Retinal pigment epithelial cell (primary cell): ENCODE measurements around the gene EXOSC7.

Experiments used
- DNase-seq: peaks from one replicate; pipeline ENCODE4 v3.0.0-alpha.2; 2010; ENCODE audit warnings: low read depth
- H3K4me3 ChIP-seq: 2 replicates; pipeline ENCODE4 v1.5.1; 2011; ENCODE audit warnings: mild to moderate bottlenecking, low read length, control low read depth, moderate library complexity
- TF ChIP-seq, protein P1 (sequence below): conservative IDR thresholded peaks from 2 replicates; pipeline ENCODE4 v1.5.1; 2011; ENCODE audit warnings: low read depth, low read length, control low read depth, inconsistent platforms

The EXOSC7 gene

DNA sequence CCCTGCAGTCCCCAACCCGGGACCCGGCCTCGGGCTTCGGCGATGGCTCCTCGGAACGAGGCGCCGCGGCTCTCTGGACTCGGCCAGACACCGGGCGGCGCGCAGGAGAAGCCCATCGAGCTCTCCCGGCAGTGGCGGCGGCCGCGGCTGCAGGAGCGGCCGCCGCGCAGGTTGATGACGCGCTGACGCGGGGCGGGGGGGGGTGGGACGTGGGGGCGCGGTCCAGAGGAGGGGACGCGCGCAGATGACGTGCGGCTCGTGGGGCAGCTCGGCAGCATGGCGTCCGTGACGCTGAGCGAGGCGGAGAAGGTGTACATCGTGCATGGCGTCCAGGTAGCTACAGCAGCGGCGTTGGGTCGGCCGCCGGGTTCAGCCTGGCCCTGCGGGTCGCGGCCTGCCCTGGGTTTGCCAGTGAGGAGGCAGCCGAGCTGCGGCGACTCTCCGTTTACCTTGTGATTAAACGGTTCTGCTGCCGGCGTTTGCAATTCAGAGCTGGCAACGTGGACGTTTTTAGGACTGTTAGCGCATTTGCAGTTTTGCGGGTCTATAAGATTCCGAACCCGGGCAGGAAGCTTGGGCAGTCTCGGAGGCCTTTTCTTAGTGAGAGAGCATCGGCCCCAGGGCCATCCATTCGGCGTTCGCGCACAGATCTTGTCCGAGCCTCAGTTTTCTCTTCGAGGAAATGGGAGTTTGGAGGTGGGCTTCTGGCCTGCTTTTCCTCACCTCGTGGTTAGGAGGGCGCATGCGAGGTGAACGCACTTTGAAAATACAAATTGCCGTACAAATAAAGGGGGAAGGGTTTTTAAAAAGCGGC, at the start of gene EXOSC7, which contains the start of gene ZDHHC3:
EXOSC7 (plus strand) TSS at position 243 of the 814 bp plus-strand sequence; CDS start at position 277, 34 bp downstream.
ZDHHC3 (minus strand) TSS at position 173 of the 814 bp plus-strand sequence. CDS start 16,738 bp downstream, outside the sequence.
- TF ChIP-seq, protein P1, sequence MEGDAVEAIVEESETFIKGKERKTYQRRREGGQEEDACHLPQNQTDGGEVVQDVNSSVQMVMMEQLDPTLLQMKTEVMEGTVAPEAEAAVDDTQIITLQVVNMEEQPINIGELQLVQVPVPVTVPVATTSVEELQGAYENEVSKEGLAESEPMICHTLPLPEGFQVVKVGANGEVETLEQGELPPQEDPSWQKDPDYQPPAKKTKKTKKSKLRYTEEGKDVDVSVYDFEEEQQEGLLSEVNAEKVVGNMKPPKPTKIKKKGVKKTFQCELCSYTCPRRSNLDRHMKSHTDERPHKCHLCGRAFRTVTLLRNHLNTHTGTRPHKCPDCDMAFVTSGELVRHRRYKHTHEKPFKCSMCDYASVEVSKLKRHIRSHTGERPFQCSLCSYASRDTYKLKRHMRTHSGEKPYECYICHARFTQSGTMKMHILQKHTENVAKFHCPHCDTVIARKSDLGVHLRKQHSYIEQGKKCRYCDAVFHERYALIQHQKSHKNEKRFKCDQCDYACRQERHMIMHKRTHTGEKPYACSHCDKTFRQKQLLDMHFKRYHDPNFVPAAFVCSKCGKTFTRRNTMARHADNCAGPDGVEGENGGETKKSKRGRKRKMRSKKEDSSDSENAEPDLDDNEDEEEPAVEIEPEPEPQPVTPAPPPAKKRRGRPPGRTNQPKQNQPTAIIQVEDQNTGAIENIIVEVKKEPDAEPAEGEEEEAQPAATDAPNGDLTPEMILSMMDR, result no peak
- DNase-seq, result peak; percentile 43
- peak within 1 kb of the TSS; percentile 98 for H3K4me3 ChIP-seq

DNA sequence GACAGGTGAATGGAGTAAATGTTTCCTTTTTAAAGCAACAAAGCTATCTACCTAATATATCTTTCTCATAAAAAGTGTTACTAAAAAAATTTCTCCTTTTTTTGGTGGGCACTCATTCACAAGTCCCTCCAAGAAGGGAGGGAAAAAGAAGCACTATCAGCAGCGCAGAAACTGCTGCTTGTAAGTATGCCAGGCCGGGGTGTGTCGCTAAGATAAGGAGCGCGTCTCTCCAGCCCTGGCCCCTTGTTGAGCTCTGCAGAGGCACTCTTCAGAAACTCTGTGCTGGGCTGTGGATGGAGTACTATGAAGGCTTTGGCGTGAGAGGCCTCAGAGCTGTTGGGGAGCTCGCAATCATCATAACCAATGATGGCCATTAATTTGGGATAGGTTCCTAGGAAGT, 49.1 kb upstream of the EXOSC7 start:
- TF ChIP-seq, protein P1, result no peak
- DNase-seq, result no peak
- no peak overlapping the region for H3K4me3 ChIP-seq

DNA sequence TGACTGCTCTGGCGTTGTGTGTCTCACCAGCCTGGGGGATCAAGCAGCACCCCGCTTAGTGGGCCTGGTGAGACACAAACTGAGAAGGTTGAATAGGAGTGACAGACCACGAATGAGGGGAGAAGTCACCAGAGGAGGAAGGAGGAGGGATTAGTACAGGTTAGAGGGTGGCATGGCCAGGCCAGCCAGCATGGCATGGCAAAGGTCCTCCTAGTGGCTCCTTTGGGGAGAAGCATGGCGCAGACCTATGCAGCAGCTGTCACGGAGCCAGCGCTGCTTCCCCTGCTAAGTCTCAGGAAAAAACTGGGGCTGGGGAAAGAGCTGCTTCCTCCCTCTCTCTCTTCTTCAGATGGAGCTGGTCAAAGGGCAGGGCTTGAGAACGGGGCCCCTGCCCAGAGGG, 48.7 kb upstream of the EXOSC7 start:
- no peak overlapping the region for H3K4me3 ChIP-seq
- TF ChIP-seq, protein P1, result no peak
- no peak for DNase-seq

DNA sequence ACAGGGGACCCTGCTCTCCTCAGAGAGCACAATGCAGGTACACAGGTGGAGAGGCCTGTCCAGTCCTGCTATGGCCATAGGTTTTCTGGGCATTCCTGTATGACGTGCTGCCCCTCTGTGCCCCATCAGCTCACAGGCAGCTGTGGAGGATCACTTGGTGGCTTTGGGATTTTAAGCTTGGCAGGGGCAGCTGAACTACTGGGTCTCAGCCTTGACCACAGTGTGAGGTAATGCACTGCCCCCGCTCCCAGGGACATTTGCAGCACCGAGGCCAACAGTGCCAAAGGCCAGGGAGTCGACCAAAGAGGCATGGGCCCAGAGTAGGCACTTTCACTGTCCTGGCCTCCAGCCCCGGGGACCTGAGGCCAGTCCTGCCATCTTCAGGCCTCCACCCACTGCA, 46.3 kb upstream of the EXOSC7 start:
- no peak overlapping the region for H3K4me3 ChIP-seq
- DNase-seq, result no peak
- TF ChIP-seq, protein P1, result no peak

DNA sequence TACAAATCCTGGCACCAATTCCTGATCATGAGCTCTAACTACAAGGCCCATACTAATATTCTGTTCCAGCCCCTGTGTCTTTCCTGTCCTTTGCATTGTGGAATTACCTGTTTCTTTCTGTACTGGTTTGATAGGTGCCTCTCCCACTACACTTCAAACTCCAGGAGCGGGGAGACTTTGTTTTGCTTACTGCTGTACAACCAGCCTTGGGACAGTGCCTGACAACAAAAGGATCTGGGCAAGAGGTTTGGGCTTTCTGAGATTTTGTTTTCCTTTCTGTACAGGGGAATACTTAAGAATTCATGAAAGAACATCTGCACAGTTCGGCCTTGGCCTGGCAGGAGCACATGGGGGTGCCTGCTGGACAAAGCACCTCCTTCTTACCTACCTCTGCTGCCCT, 45.1 kb upstream of the EXOSC7 start:
- DNase-seq, result no peak
- TF ChIP-seq, protein P1, result no peak
- no peak overlapping the region for H3K4me3 ChIP-seq

DNA sequence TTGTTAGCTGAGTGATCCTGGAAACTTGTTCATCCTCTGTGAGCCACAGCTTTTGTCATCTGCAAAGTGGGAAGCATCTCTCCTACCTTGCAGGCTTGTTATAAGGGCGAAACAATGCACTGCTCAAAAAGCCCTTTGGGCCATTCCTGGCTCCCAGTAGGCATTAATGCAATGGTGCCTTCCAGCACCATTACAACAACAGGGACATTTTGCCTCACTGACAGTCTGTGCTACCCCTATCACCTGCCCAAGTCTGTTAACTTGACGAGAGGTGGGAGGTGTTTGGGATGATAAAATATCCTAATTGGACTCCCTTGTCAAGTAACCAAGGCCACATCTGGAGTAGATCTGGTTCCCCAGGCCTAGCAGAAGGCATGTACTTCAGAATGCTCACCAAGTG, 44.3 kb upstream of the EXOSC7 start:
- H3K4me3 ChIP-seq, result no peak overlapping the region
- TF ChIP-seq, protein P1, result no peak
- no peak for DNase-seq

DNA sequence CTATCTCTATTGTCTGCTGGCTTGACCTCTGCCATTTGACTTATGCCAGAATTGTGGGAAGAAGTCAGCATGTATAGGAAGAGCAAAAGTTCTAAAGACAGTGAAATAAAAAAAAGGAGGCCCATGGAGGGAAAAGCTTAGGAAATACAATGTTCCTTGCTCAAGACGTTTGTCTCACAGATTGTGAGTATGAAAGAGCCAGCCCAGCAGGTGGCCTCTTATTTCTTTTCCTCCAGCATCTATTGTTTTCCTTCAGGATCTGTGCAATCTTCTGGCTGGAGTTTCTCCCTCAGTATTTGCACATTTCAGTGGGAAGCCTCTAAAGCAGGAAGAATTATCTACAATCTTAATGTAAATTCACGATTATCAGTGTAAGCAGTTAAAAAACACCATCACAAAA, 43.8 kb upstream of the EXOSC7 start:
- TF ChIP-seq, protein P1, result no peak
- no peak overlapping the region for H3K4me3 ChIP-seq
- no peak for DNase-seq
